HEK293T (cell line): ENCODE results near the gene APBB2.

Experiments
- CTCF ChIA-PET: fragments of 350-600 bp; formaldehyde crosslinking; extraction: SDS; loops from one replicate; lab custom pipeline; 2021; ENCODE audit warnings: antibody characterized with exemption, inconsistent platforms; lab: Yijun Ruan, JAX
- POLR2A ChIA-PET: fragments of 350-600 bp; formaldehyde crosslinking; extraction: SDS; loops from one replicate; lab custom pipeline; 2020; ENCODE audit warnings: antibody characterized with exemption, inconsistent platforms; lab: Yijun Ruan, JAX
- DNase-seq: peaks from one replicate; pipeline ENCODE4 v3.0.0; 2012; ENCODE audit warnings: mixed read lengths; ENCODE audit errors: extremely low spot score
- ARNT ChIP-seq: fragments of 450-650 bp; IDR thresholded peaks from 2 replicates; pipeline ENCODE4 v1.6.1; 2017; ENCODE audit warnings: mild to moderate bottlenecking
- BHLHE40 ChIP-seq: fragments of 450-650 bp; IDR thresholded peaks from 2 replicates; pipeline ENCODE4 v1.6.1; 2016; ENCODE audit warnings: mild to moderate bottlenecking, moderate library complexity, borderline replicate concordance
- CTBP1 ChIP-seq: fragments of 450-650 bp; IDR thresholded peaks from 2 replicates; pipeline ENCODE4 v1.6.1; 2016; ENCODE audit warnings: borderline replicate concordance
- ELF4 ChIP-seq: fragments of 450-650 bp; IDR thresholded peaks from 2 replicates; pipeline ENCODE4 v1.6.1; 2017; ENCODE audit warnings: antibody characterized with exemption
- FOXA1 ChIP-seq: fragments of 450-650 bp; IDR thresholded peaks from 2 replicates; pipeline ENCODE4 v1.6.1; 2016; ENCODE audit warnings: mild to moderate bottlenecking
- FOXK2 ChIP-seq: fragments of 450-650 bp; IDR thresholded peaks from 2 replicates; pipeline ENCODE4 v1.6.1; 2016; ENCODE audit warnings: mild to moderate bottlenecking
- FOXM1 ChIP-seq: fragments of 450-650 bp; IDR thresholded peaks from 2 replicates; pipeline ENCODE4 v1.6.1; 2017; ENCODE audit warnings: mild to moderate bottlenecking, borderline replicate concordance
- HDGF ChIP-seq: fragments of 450-650 bp; IDR thresholded peaks from 2 replicates; pipeline ENCODE4 v1.6.1; 2017; ENCODE audit warnings: antibody characterized with exemption, borderline replicate concordance
- L3MBTL2 ChIP-seq: fragments of 450-650 bp; conservative IDR thresholded peaks from 2 replicates; pipeline ENCODE4 v1.6.1; 2016; ENCODE audit warnings: mild to moderate bottlenecking
- LEF1 ChIP-seq: fragments of 450-650 bp; IDR thresholded peaks from 2 replicates; pipeline ENCODE4 v1.6.1; 2017; ENCODE audit warnings: mild to moderate bottlenecking, borderline replicate concordance
- NFRKB ChIP-seq: fragments of 450-650 bp; IDR thresholded peaks from 2 replicates; pipeline ENCODE4 v1.6.1; 2016; ENCODE audit warnings: mild to moderate bottlenecking, moderate library complexity
- PKNOX1 ChIP-seq: fragments of 450-650 bp; IDR thresholded peaks from 2 replicates; pipeline ENCODE4 v1.6.1; 2016
- SP1 ChIP-seq: fragments of 450-650 bp; IDR thresholded peaks from 2 replicates; pipeline ENCODE4 v1.6.1; 2017
- SUZ12 ChIP-seq: fragments of 450-650 bp; IDR thresholded peaks from 2 replicates; pipeline ENCODE4 v1.6.1; 2016; ENCODE audit warnings: mild to moderate bottlenecking
- TARDBP ChIP-seq: fragments of 450-650 bp; IDR thresholded peaks from 2 replicates; pipeline ENCODE4 v1.6.1; 2016
- ZNF384 ChIP-seq: fragments of 450-650 bp; IDR thresholded peaks from 2 replicates; pipeline ENCODE4 v1.6.1; 2016

APBB2 gene

GRCh38 chr4:41142376-41143310 is 71.7 kb downstream of the APBB2 start:
- CTCF ChIA-PET: no interaction called here
- DNase-seq: no peak
- POLR2A ChIA-PET: no interaction called here
- TF ChIP-seq SP1: no peak
- TF ChIP-seq LEF1: no peak
- no peak for TF ChIP-seq SUZ12
- no peak for TF ChIP-seq BHLHE40
- TF ChIP-seq FOXA1: no peak
- no peak for TF ChIP-seq PKNOX1
- TF ChIP-seq ZNF384: no peak
- no peak for TF ChIP-seq CTBP1
- TF ChIP-seq FOXK2: no peak
- no peak for TF ChIP-seq ELF4
- no peak for TF ChIP-seq HDGF
- no peak for TF ChIP-seq TARDBP
- no peak for TF ChIP-seq ARNT
- TF ChIP-seq NFRKB: no peak
- no peak for TF ChIP-seq FOXM1
- no peak for TF ChIP-seq L3MBTL2

- CTCF ChIA-PET: no interaction called here
- no peak for DNase-seq
- POLR2A ChIA-PET: no interaction called here
- TF ChIP-seq FOXA1: no peak
- no peak for TF ChIP-seq ELF4
- TF ChIP-seq NFRKB: no peak
- no peak for TF ChIP-seq CTBP1
- no peak for TF ChIP-seq PKNOX1
- TF ChIP-seq HDGF: no peak
- no peak for TF ChIP-seq SP1
- no peak for TF ChIP-seq FOXK2
- no peak for TF ChIP-seq FOXM1
- no peak for TF ChIP-seq BHLHE40
- no peak for TF ChIP-seq L3MBTL2
These were observed 72.4 kb downstream of the APBB2 start for GRCh38 chr4:41141900-41142299.

- CTCF ChIA-PET: no interaction called here
- DNase-seq: no peak
- POLR2A ChIA-PET: no interaction called here
- TF ChIP-seq FOXK2: no peak
- no peak for TF ChIP-seq FOXM1
- TF ChIP-seq NFRKB: no peak
- TF ChIP-seq LEF1: no peak
- no peak for TF ChIP-seq ELF4
- no peak for TF ChIP-seq ARNT
- no peak for TF ChIP-seq FOXA1
- no peak for TF ChIP-seq SP1
- TF ChIP-seq SUZ12: no peak
- no peak for TF ChIP-seq HDGF
- TF ChIP-seq TARDBP: no peak
- TF ChIP-seq L3MBTL2: no peak
- TF ChIP-seq ZNF384: no peak
- TF ChIP-seq CTBP1: no peak
- no peak for TF ChIP-seq PKNOX1
- no peak for TF ChIP-seq BHLHE40
These were observed 73.9 kb downstream of the APBB2 start for GRCh38 chr4:41140410-41140809.

GRCh38 chr4:41137879-41138278 is 76.5 kb downstream of the APBB2 start:
- POLR2A ChIA-PET: no interaction called here
- CTCF ChIA-PET: no interaction called here
- no peak for DNase-seq
- TF ChIP-seq CTBP1: no peak
- no peak for TF ChIP-seq LEF1
- no peak for TF ChIP-seq TARDBP
- no peak for TF ChIP-seq ZNF384
- no peak for TF ChIP-seq BHLHE40
- no peak for TF ChIP-seq FOXK2
- no peak for TF ChIP-seq L3MBTL2
- TF ChIP-seq SUZ12: no peak
- no peak for TF ChIP-seq SP1

- POLR2A ChIA-PET: no interaction called here
- no peak for DNase-seq
These were observed 77.9 kb downstream of the APBB2 start for GRCh38 chr4:41136456-41136855.

More at GRCh38 chr4:41136456-41136855, 77.9 kb downstream of the APBB2 start:
- CTCF ChIA-PET: no interaction called here
- TF ChIP-seq TARDBP (no peak), PKNOX1 (no peak), FOXM1 (no peak), ZNF384 (no peak), ARNT (no peak)
